ENCODE measurements around the gene AGBL4. TPM values are rescaled to one million over a fixed set of nuclear protein-coding genes. Genes with fewer than 3 reads are reported as not detected.
"Not testable (repeated sequence)": the region's sequence is repeated elsewhere in the genome, so short reads cannot be mapped to it uniquely, and the experiment has no call there.

AGBL4 gene
- total and polyA plus RNA-seq, 11 donors, result 0.40 to 1.4 (median 0.54) TPM; not detected in 3

- Histone ChIP-seq H3K9me3 (peaks cover 0 to 5% (median 0%) of the 10 kb centered on the region in 12 donors), H3K27me3 (no peaks in the 10 kb centered on the region), H3K4me3 (no peak overlapping the region), H3K27ac (no peak overlapping the region), H3K4me1 (no peaks in the 10 kb centered on the region), H3K36me3 (no peaks in the 10 kb centered on the region)
- TF ChIP-seq POLR2A (IDR thresholded peaks at IDR 0.05) (no peak), CTCF (IDR thresholded peaks at IDR 0.05) (no peak)
- no peak for ATAC-seq
- intact Hi-C loops (cut with DNase I), result no loop called here
- WGBS, 4 donors, result 54 to 61% (median 61%) methylated on average over 5 of the region's 5 CpGs
- no peak for DNase-seq
Measured at GRCh38 chr1:49016030-49016977, 1007.5 kb downstream of the AGBL4 start.

GRCh38 chr1:49013079-49013478, 1010.7 kb downstream of the AGBL4 start:
- intact Hi-C loops (cut with DNase I), result no loop called here
- no peak for DNase-seq

GRCh38 chr1:49002981-49003380, 1020.8 kb downstream of the AGBL4 start:
- not testable (repeated sequence) for H3K4me1 ChIP-seq

More at GRCh38 chr1:49013079-49013478, 1010.7 kb downstream of the AGBL4 start:
- no peaks in the 10 kb centered on the region for H3K4me1 ChIP-seq
- no peak overlapping the region for H3K27ac ChIP-seq
- H3K4me3 ChIP-seq, result no peak overlapping the region
- ATAC-seq, result no peak
- H3K36me3 ChIP-seq, result no peaks in the 10 kb centered on the region
- no peaks in the 10 kb centered on the region for H3K27me3 ChIP-seq
- no peak for TF ChIP-seq CTCF (IDR thresholded peaks at IDR 0.05)
- TF ChIP-seq POLR2A (IDR thresholded peaks at IDR 0.05), result no peak
- H3K9me3 ChIP-seq, result no peaks in the 10 kb centered on the region

GRCh38 chr1:48999321-48999720, 1024.4 kb downstream of the AGBL4 start:
- 35 to 54% (median 48%) methylated on average over 3 of the region's 3 CpGs for WGBS, 4 donors

More at GRCh38 chr1:49002981-49003380, 1020.8 kb downstream of the AGBL4 start:
- 89 to 96% (median 94%) methylated on average over 10 of the region's 10 CpGs for WGBS, 4 donors
- H3K27ac ChIP-seq; intact Hi-C loops (cut with DNase I); ATAC-seq; DNase-seq; H3K9me3 ChIP-seq; H3K4me3 ChIP-seq; H3K36me3 ChIP-seq; H3K27me3 ChIP-seq: not testable (repeated sequence)

More at GRCh38 chr1:48999321-48999720, 1024.4 kb downstream of the AGBL4 start:
- DNase-seq (no peak), ATAC-seq (no peak)
- Histone ChIP-seq H3K4me3 (no peak overlapping the region), H3K9me3 (no peaks in the 10 kb centered on the region), H3K27me3 (no peaks in the 10 kb centered on the region), H3K27ac (no peak overlapping the region), H3K4me1 (no peaks in the 10 kb centered on the region), H3K36me3 (no peaks in the 10 kb centered on the region)
- intact Hi-C loops (cut with DNase I), result no loop called here
- TF ChIP-seq POLR2A (IDR thresholded peaks at IDR 0.05) (no peak), CTCF (IDR thresholded peaks at IDR 0.05) (no peak)

All from heart left ventricle (tissue), 16 donors.